ENCODE measurements around the gene ZCCHC7.

ZCCHC7 gene

GRCh38 chr9:37342493-37342892 is 222.1 kb downstream of the ZCCHC7 start:
- peak in 1 of 3 experiments; percentile 2 for DNase-seq

GRCh38 chr9:37342895-37343294 is 222.5 kb downstream of the ZCCHC7 start:
- DNase-seq, result no peak

- DNase-seq, result no peak
These were observed 223.3 kb downstream of the ZCCHC7 start for GRCh38 chr9:37343724-37344123.

- DNase-seq, result no peak
These were observed 224.7 kb downstream of the ZCCHC7 start for GRCh38 chr9:37345038-37345437.

- DNase-seq, result peak in 1 of 3 experiments; percentile 22
These were observed 228.5 kb downstream of the ZCCHC7 start for GRCh38 chr9:37348917-37349316.

GRCh38 chr9:37350486-37351190 is 230.3 kb downstream of the ZCCHC7 start:
- no peak for DNase-seq

GRCh38 chr9:37353791-37354190 is 233.4 kb downstream of the ZCCHC7 start:
- DNase-seq, result no peak

- DNase-seq, result no peak
These were observed 242.1 kb downstream of the ZCCHC7 start for GRCh38 chr9:37362430-37362829.

- no peak for DNase-seq
These were observed 242.8 kb downstream of the ZCCHC7 start for GRCh38 chr9:37363124-37363523.

GRCh38 chr9:37364136-37364535 is 243.8 kb downstream of the ZCCHC7 start:
- no peak for DNase-seq

GRCh38 chr9:37364751-37365360 is 244.5 kb downstream of the ZCCHC7 start:
- DNase-seq, result no peak

GRCh38 chr9:37369671-37370070 is 249.3 kb downstream of the ZCCHC7 start:
- DNase-seq, result no peak

- no peak for DNase-seq
These were observed 249.9 kb downstream of the ZCCHC7 start for GRCh38 chr9:37370282-37370681.

- no peak for DNase-seq
These were observed 250.7 kb downstream of the ZCCHC7 start for GRCh38 chr9:37370968-37371563.

- DNase-seq, result no peak
These were observed 251.4 kb downstream of the ZCCHC7 start for GRCh38 chr9:37371565-37372464.

GRCh38 chr9:37372839-37373238 is 252.5 kb downstream of the ZCCHC7 start:
- no peak for DNase-seq

- DNase-seq, result no peak
These were observed 253.2 kb downstream of the ZCCHC7 start for GRCh38 chr9:37373621-37374020.

- no peak for DNase-seq
These were observed 254.5 kb downstream of the ZCCHC7 start for GRCh38 chr9:37374892-37375291.

- DNase-seq, result no peak
These were observed 257.6 kb downstream of the ZCCHC7 start for GRCh38 chr9:37377688-37378612.

GRCh38 chr9:37378613-37379004 is 258.2 kb downstream of the ZCCHC7 start:
- no peak for DNase-seq

GRCh38 chr9:37379835-37380234 is 259.5 kb downstream of the ZCCHC7 start:
- no peak for DNase-seq

- DNase-seq, result no peak
These were observed 260.2 kb downstream of the ZCCHC7 start for GRCh38 chr9:37380570-37380969.

Measured in NCI-H1417 (cell line).